WTC11 (cell line): ENCODE results near the gene MIA3. TPM values are rescaled to one million over a fixed set of nuclear protein-coding genes. Genes with fewer than 3 reads are reported as not detected.
"Not testable (repeated sequence)": the region's sequence is repeated elsewhere in the genome, so short reads cannot be mapped to it uniquely, and the experiment has no call there.

Experiments
- ATAC-seq: fragments of 200-7000 bp; cut with Tn5 transposase; 2 replicates; pipeline ENCODE4 v1.10.0; 2021; ENCODE audit warnings: mild to moderate bottlenecking, moderate library complexity
- CTCF ChIA-PET: fragments of 300-600 bp; sonication (Branson Sonifier 250); formaldehyde crosslinking; loops from one replicate; lab custom pipeline; 2021; ENCODE audit warnings: antibody characterized with exemption; lab: Charles Lee
- POLR2A ChIA-PET: fragments of 350-600 bp; sonication (Branson Sonifier 250); formaldehyde crosslinking; loops from one replicate; lab custom pipeline; 2021; ENCODE audit warnings: antibody characterized with exemption; lab: Charles Lee
- DNase-seq: peaks from one replicate; pipeline ENCODE4 v3.0.0; 2021; ENCODE audit warnings: low spot score
- H3K27ac Mint-ChIP-seq: 2 replicates; pipeline ENCODE4 v1.8.0; 2021; ENCODE audit warnings: mixed read lengths
- H3K27me3 Mint-ChIP-seq: 2 replicates; pipeline ENCODE4 v1.8.0; 2021; ENCODE audit warnings: low read depth, mild to moderate bottlenecking, moderate library complexity, mixed read lengths
- H3K36me3 Mint-ChIP-seq: 2 replicates; pipeline ENCODE4 v1.8.0; 2021; ENCODE audit warnings: mixed read lengths
- H3K4me1 Mint-ChIP-seq: 2 replicates; pipeline ENCODE4 v1.8.0; 2022; ENCODE audit warnings: mixed read lengths
- H3K4me3 Mint-ChIP-seq: 2 replicates; pipeline ENCODE4 v1.8.0; 2021; ENCODE audit warnings: mild to moderate bottlenecking, moderate library complexity, mixed read lengths
- H3K9me3 Mint-ChIP-seq: 2 replicates; pipeline ENCODE4 v1.8.0; 2021; ENCODE audit warnings: mixed read lengths
- ARID4B ChIP-seq: sonication (generic); formaldehyde crosslinking; IDR thresholded peaks from 2 replicates; pipeline ENCODE4 v1.8.0; 2023; ENCODE audit warnings: missing genetic modification reagents, mild to moderate bottlenecking, borderline replicate concordance
- CDX4 ChIP-seq: fragments of 250-450 bp; sonication (Bioruptor Pico); IDR thresholded peaks from 2 replicates; pipeline ENCODE4 v1.9.0; 2021; ENCODE audit warnings: moderate library complexity, mild to moderate bottlenecking, inconsistent platforms, borderline replicate concordance
- CTCF ChIP-seq: fragments of 200-600 bp; IDR thresholded peaks from 2 replicates; pipeline ENCODE4 v1.8.0; 2022; ENCODE audit warnings: antibody characterized with exemption
- E2F1 ChIP-seq: sonication (generic); formaldehyde crosslinking; IDR thresholded peaks from 2 replicates; pipeline ENCODE4 v1.8.0; 2022; ENCODE audit warnings: mild to moderate bottlenecking, missing genetic modification reagents
- E2F5 ChIP-seq: sonication (generic); formaldehyde crosslinking; IDR thresholded peaks from 2 replicates; pipeline ENCODE4 v1.8.1; 2022; ENCODE audit warnings: mild to moderate bottlenecking, moderate library complexity, missing genetic modification reagents
- ETV6 ChIP-seq: sonication (generic); formaldehyde crosslinking; IDR thresholded peaks from 2 replicates; pipeline ENCODE4 v1.8.1; 2022; ENCODE audit warnings: mild to moderate bottlenecking, missing genetic modification reagents
- NR1H2 ChIP-seq: sonication (generic); formaldehyde crosslinking; IDR thresholded peaks from 2 replicates; pipeline ENCODE4 v1.9.0; 2021; ENCODE audit warnings: mild to moderate bottlenecking, moderate library complexity, missing genetic modification reagents
- PRDM15 ChIP-seq: sonication (generic); formaldehyde crosslinking; IDR thresholded peaks from 2 replicates; pipeline ENCODE4 v1.8.0; 2022; ENCODE audit warnings: missing genetic modification reagents
- PRRX2 ChIP-seq: fragments of 250-450 bp; sonication (Bioruptor Pico); IDR thresholded peaks from 2 replicates; pipeline ENCODE4 v1.8.0; 2021; ENCODE audit warnings: mild to moderate bottlenecking
- SMAD4 ChIP-seq: sonication (generic); formaldehyde crosslinking; IDR thresholded peaks from 2 replicates; pipeline ENCODE4 v1.8.0; 2022; ENCODE audit warnings: mild to moderate bottlenecking, missing genetic modification reagents
- TCF7 ChIP-seq: sonication (generic); formaldehyde crosslinking; IDR thresholded peaks from 2 replicates; pipeline ENCODE4 v1.8.0; 2022; ENCODE audit warnings: mild to moderate bottlenecking, low read depth, missing genetic modification reagents, moderate library complexity
- TP53 ChIP-seq: sonication (generic); formaldehyde crosslinking; IDR thresholded peaks from 2 replicates; pipeline ENCODE4 v1.8.1; 2023; ENCODE audit warnings: mild to moderate bottlenecking, missing genetic modification reagents
- ZNF232 ChIP-seq: sonication (generic); formaldehyde crosslinking; IDR thresholded peaks from 2 replicates; pipeline ENCODE4 v1.8.0; 2022; ENCODE audit warnings: mild to moderate bottlenecking, missing genetic modification reagents
- total RNA-seq: library from RNA; stranded (reverse); gene quantifications from 3 replicates; pipeline ENCODE4 v1.2.3, GENCODE V29; 2021

Gene MIA3
- total RNA-seq, 1 experiment from 2014 or later: 70.0 TPM

- no peak overlapping the region for H3K4me3 Mint-ChIP-seq
- H3K36me3 Mint-ChIP-seq: no peaks in the 10 kb centered on the region
- H3K9me3 Mint-ChIP-seq: peaks cover 2% of the 10 kb centered on the region; the same call in 1 of the 2 replicates
- H3K4me1 Mint-ChIP-seq: no peaks in the 10 kb centered on the region
- DNase-seq: no peak
- CTCF ChIA-PET: no interaction called here
- POLR2A ChIA-PET: no interaction called here
- no peak for ATAC-seq
- H3K27ac Mint-ChIP-seq: no peak overlapping the region
- peaks cover 8% of the 10 kb centered on the region for H3K27me3 Mint-ChIP-seq
- no peak for TF ChIP-seq SMAD4
- TF ChIP-seq E2F1: no peak
- no peak for TF ChIP-seq PRDM15 (CRISPR knock-in tag)
- TF ChIP-seq TCF7: no peak
- TF ChIP-seq CTCF: no peak
- TF ChIP-seq TP53 (CRISPR knock-in tag): no peak
- TF ChIP-seq CDX4 (CRISPR knock-in tag): no peak
These were observed 16.6 kb upstream of the MIA3 start for GRCh38 chr1:222601257-222601656.

GRCh38 chr1:222606757-222607156 is 11.1 kb upstream of the MIA3 start:
- ChIA-PET CTCF (no interaction called here), POLR2A (no interaction called here)
- Mint-ChIP-seq H3K36me3 (peaks cover 5% of the 10 kb centered on the region; the same call in 1 of the 2 replicates), H3K4me1 (no peaks in the 10 kb centered on the region), H3K9me3 (peaks cover 25% of the 10 kb centered on the region), H3K27me3 (peaks cover 15% of the 10 kb centered on the region), H3K4me3 (no peak overlapping the region), H3K27ac (no peak overlapping the region)
- no peak for TF ChIP-seq NR1H2 (CRISPR knock-in tag)
- no peak for ATAC-seq
- DNase-seq: no peak

GRCh38 chr1:222609111-222609510 is 8.8 kb upstream of the MIA3 start:
- H3K36me3 Mint-ChIP-seq, ATAC-seq, H3K27ac Mint-ChIP-seq, H3K4me1 Mint-ChIP-seq, DNase-seq, CTCF ChIA-PET, H3K4me3 Mint-ChIP-seq, POLR2A ChIA-PET: not testable (repeated sequence)
- Mint-ChIP-seq H3K9me3 (peaks cover 25% of the 10 kb centered on the region), H3K27me3 (peaks cover 27% of the 10 kb centered on the region)

GRCh38 chr1:222610728-222611127 is 7.2 kb upstream of the MIA3 start:
- no peaks in the 10 kb centered on the region for H3K4me1 Mint-ChIP-seq
- POLR2A ChIA-PET: no interaction called here
- no peak overlapping the region for H3K27ac Mint-ChIP-seq
- CTCF ChIA-PET: no interaction called here
- no peak overlapping the region for H3K4me3 Mint-ChIP-seq
- H3K36me3 Mint-ChIP-seq: peaks cover 5% of the 10 kb centered on the region; the same call in 1 of the 2 replicates
- H3K27me3 Mint-ChIP-seq: peaks cover 37% of the 10 kb centered on the region
- ATAC-seq (no peak), DNase-seq (no peak)
- TF ChIP-seq ARID4B (CRISPR knock-in tag) (no peak), ETV6 (no peak), PRRX2 (no peak), E2F5 (CRISPR knock-in tag) (no peak), CTCF (no peak), ZNF232 (CRISPR knock-in tag) (no peak)
- peaks cover 25% of the 10 kb centered on the region for H3K9me3 Mint-ChIP-seq
